K562 (cell line): ENCODE data around the gene GPR157. TPM values are rescaled to one million over a fixed set of nuclear protein-coding genes. Genes with fewer than 3 reads are reported as not detected.

Source experiments
- ATAC-seq: fragments of 200-7000 bp; cut with Tn5 transposase; 3 replicates; pipeline ENCODE4 v1.9.1; 2020; ENCODE audit warnings: moderate library complexity
- BruUV-seq: library from RNA; stranded (reverse); fragments of 400-500 nt; replicated peaks from 2 replicates; lab custom pipeline; 2021; lab: Mats Ljungman, UMichigan
- CTCF ChIA-PET: fragments of 300-600 bp; formaldehyde crosslinking; extraction: SDS; loops from one replicate; lab custom pipeline; 2021; ENCODE audit warnings: low intra/inter-chr PET ratio; lab: Yijun Ruan, JAX
- POLR2A ChIA-PET: fragments of 300-600, 350-650 bp; sonication (Branson Sonifier 250); formaldehyde crosslinking; extraction: SDS; loops from one replicate; lab custom pipeline; 2021; ENCODE audit warnings: antibody characterized with exemption, inconsistent platforms; lab: Yijun Ruan, JAX
- DNase-seq, 4 experiments: peaks; one replicate each; pipeline versions ENCODE4 v3.0.0 to v3.0.0-alpha.2; 2011 to 2018; ENCODE audit warnings: low spot score in 3 of 4, mixed read lengths in 3 of 4; ENCODE audit errors: extremely low read depth in 1 of 4
- FAIRE-seq: peaks from 2 replicates; lab custom pipeline; 2011; peaks lifted over from hg19 to GRCh38; lab: Jason Lieb, UNC
- H2AFZ ChIP-seq: 2 replicates; pipeline ENCODE4 v1.6.0; 2011; ENCODE audit warnings: low read depth, low read length, control low read depth, inconsistent platforms
- H3K27ac ChIP-seq: fragments of 200-600 bp; 3 replicates; pipeline ENCODE4 v1.8.0; 2011; ENCODE audit warnings: low read depth, mild to moderate bottlenecking, control low read depth, inconsistent platforms, low read length, moderate library complexity, mixed read lengths; ENCODE audit errors: extremely low read depth
- H3K27me3 ChIP-seq, 2 experiments: fragments of 300-600 bp in 1 of 2; 2 replicates in 1 of 2; 3 replicates in 1 of 2; pipeline versions ENCODE4 v1.6.0 to v1.8.0; 2011; ENCODE audit warnings: inconsistent platforms in 2 of 2, low read length in 2 of 2, mild to moderate bottlenecking in 1 of 2, mixed read lengths in 1 of 2, moderate library complexity in 1 of 2; ENCODE audit not compliant: control insufficient read depth in 2 of 2, insufficient read depth in 2 of 2
- H3K36me3 ChIP-seq: fragments of 300-600 bp; 3 replicates; pipeline ENCODE4 v1.8.0; 2011; ENCODE audit warnings: mild to moderate bottlenecking, low read length, inconsistent platforms; ENCODE audit not compliant: control insufficient read depth, insufficient read depth
- H3K4me1 ChIP-seq, 2 experiments: fragments of 200-600 bp in 1 of 2; replicated peaks in 1 of 2; 2 replicates in 1 of 2; 3 replicates in 1 of 2; pipeline versions ENCODE4 v1.5.1 to v1.8.0; 2011; ENCODE audit warnings: inconsistent platforms in 2 of 2, low read length in 2 of 2, mild to moderate bottlenecking in 1 of 2, mixed read lengths in 1 of 2, moderate library complexity in 1 of 2; ENCODE audit not compliant: control insufficient read depth in 2 of 2, insufficient read depth in 2 of 2
- H3K4me2 ChIP-seq: 2 replicates; pipeline ENCODE4 v1.6.1; 2011; ENCODE audit warnings: low read length, control low read depth, inconsistent platforms, mixed read lengths; ENCODE audit not compliant: insufficient read depth
- H3K4me3 ChIP-seq: fragments of 200-600 bp; sonication (generic), shearing (Covaris generic); 2 replicates; pipeline ENCODE4 v1.5.1; 2016; ENCODE audit warnings: control low read depth, inconsistent platforms
- H3K79me2 ChIP-seq: fragments of 200-600 bp; 3 replicates; pipeline ENCODE4 v1.8.0; 2011; ENCODE audit warnings: low read length, inconsistent platforms; ENCODE audit not compliant: control insufficient read depth, insufficient read depth
- H3K9ac ChIP-seq, 2 experiments: 2 replicates each; pipeline versions ENCODE4 v1.6.0 to v1.6.1; 2011; ENCODE audit warnings: low read depth in 2 of 2, low read length in 2 of 2, control low read depth in 1 of 2, inconsistent platforms in 1 of 2, mild to moderate bottlenecking in 1 of 2, mixed read lengths in 1 of 2; ENCODE audit not compliant: insufficient read depth in 1 of 2
- H3K9me1 ChIP-seq: one replicate; pipeline ENCODE4 v1.6.0; 2011; ENCODE audit warnings: inconsistent platforms, mild to moderate bottlenecking, low read length, moderate library complexity; ENCODE audit not compliant: control insufficient read depth, insufficient read depth
- H3K9me3 ChIP-seq: replicated peaks from 2 replicates; pipeline ENCODE4 v1.5.1; 2011; ENCODE audit warnings: low read depth, low read length, inconsistent platforms; ENCODE audit not compliant: control insufficient read depth, insufficient read depth
- H4K20me1 ChIP-seq: replicated peaks from 2 replicates; pipeline ENCODE4 v1.6.1; 2011; ENCODE audit warnings: low read length, inconsistent platforms, mixed read lengths; ENCODE audit not compliant: control insufficient read depth, insufficient read depth
- CBX3 ChIP-seq, 2 experiments: IDR thresholded peaks; 1 replicate in 1 of 2; 2 replicates in 1 of 2; pipeline ENCODE4 v1.6.1; 2012; ENCODE audit warnings: inconsistent platforms in 2 of 2, low read length in 2 of 2, borderline replicate concordance in 1 of 2, control low read depth in 1 of 2
- ILF3 ChIP-seq: fragments of 450-650 bp; IDR thresholded peaks from 2 replicates; pipeline ENCODE4 v1.6.1; 2018; ENCODE audit warnings: antibody characterized with exemption, mild to moderate bottlenecking, moderate library complexity, borderline replicate concordance
- SIX5 ChIP-seq, 2 experiments: IDR thresholded peaks; 2 replicates each; pipeline ENCODE4 v1.6.1; 2011; ENCODE audit warnings: low read length in 2 of 2, borderline replicate concordance in 1 of 2, low read depth in 1 of 2, mild to moderate bottlenecking in 1 of 2, moderate library complexity in 1 of 2; ENCODE audit not compliant: insufficient read depth in 1 of 2
- XRCC5 ChIP-seq: fragments of 200-400 bp; formaldehyde crosslinking; IDR thresholded peaks from 2 replicates; pipeline ENCODE4 v1.6.1; 2017; ENCODE audit warnings: low read depth, mild to moderate bottlenecking, low read length
- ZNF146 ChIP-seq: IDR thresholded peaks from one replicate; pipeline ENCODE4 v1.6.1; 2018; ENCODE audit warnings: missing compliant biosample characterization; ENCODE audit not compliant: unreplicated experiment
- ZNF197 ChIP-seq: fragments of 200-800 bp; sonication (Bioruptor generic); IDR thresholded peaks from 2 replicates; pipeline ENCODE4 v1.6.1; 2016; ENCODE audit warnings: low read depth, missing genetic modification characterization, missing compliant biosample characterization
- WGBS: fragments of 100-300 bp; shearing (Covaris generic); methylation state at CpG from one replicate; pipeline ENCODE4 v1.1.6; 2016; ENCODE audit warnings: low coverage, mixed read lengths; ENCODE audit not compliant: insufficient coverage; ENCODE audit errors: missing lambda C conversion rate; 5-methylcytosine and 5-hydroxymethylcytosine counted together
- in situ Hi-C: fragments of 300-500 bp; cut with MboI; formaldehyde crosslinking; loops from 4 replicates; pipeline ENCODE4 v1.15.0; 2018; ENCODE audit warnings: inconsistent platforms, mixed read lengths
- intact Hi-C: fragments of 100-400 bp; cut with micrococcal nuclease; formaldehyde crosslinking; loops from 2 replicates; pipeline ENCODE4 v1.14.2; 2022
- polyA plus RNA-seq, 8 experiments: library from polyadenylated mRNA; depleted of rRNA in 4 of 8; stranded (reverse) in 5 of 8; unstranded in 3 of 8; fragments of >200 nt; fragmentation: Nextera tagmentation in 2 of 8; fragmentation: Illumina TruSeq in 1 of 8; extraction: Ambion mirVana in 2 of 8; extraction: Trizol in 1 of 8; gene quantifications; 2 replicates each; pipeline versions ENCODE4 v1.2.1 to v1.2.3, GENCODE V29; 2011 to 2014; ENCODE audit warnings: inconsistent platforms in 1 of 8, missing spikeins in 1 of 8
- total RNA-seq, 7 experiments: library from RNA; depleted of rRNA in 6 of 7; stranded (reverse); fragments of >200 nt in 6 of 7; fragmentation: Illumina TruSeq in 2 of 7; extraction: Trizol in 2 of 7; gene quantifications; 2 replicates each; pipeline versions ENCODE4 v1.2.1 to v1.2.3, GENCODE V29; 2011 to 2021; ENCODE audit warnings: low replicate concordance in 1 of 7
- TF ChIP-seq, protein P1 (sequence below): IDR thresholded peaks from 3 replicates; pipeline ENCODE4 v1.6.1; 2011; ENCODE audit warnings: borderline replicate concordance, mild to moderate bottlenecking; ENCODE audit not compliant: insufficient read length, insufficient read depth

The GPR157 gene
- total and polyA plus RNA-seq, 9 of the 15 experiments (the other 6 are each of a cell fraction or from before 2014, with no cell fraction given), result 0.01 to 0.18 (median 0.04) TPM; not detected in 4

DNA sequence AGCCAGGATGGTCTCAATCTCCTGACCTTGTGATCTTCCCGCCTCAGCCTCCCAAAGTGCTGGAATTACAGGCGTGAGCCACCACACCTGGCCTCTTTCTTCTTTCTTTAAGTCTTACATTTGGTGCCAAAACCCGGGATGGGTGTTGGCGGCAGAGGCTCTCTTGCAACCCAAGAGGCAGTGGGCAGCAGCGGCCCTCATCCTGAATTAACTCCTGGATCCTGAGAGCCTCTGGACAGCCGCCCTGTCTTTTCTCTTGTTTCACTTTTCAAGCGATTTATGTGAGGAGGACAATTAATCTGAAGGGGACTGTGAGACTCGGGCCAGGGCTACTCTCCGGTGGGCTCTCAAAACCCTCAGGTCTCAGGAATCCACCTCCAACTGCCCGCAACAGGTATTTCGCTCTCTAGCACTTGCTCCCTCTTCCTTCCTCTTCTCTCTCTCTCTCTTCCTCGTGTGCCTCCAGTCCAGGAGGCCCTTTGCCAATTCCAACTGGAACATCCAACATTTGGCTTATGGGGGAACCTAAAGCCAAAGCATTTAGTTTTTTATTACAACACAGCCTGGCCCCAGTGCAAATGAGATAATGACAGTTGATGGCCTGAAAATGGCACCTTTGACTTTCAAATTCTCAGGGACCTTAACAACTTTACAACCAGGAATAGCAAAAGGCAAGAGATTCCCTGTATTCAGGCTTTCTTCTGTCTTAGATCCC, 41.3 kb downstream of the GPR157 start (continued):
- TF ChIP-seq, protein P1, sequence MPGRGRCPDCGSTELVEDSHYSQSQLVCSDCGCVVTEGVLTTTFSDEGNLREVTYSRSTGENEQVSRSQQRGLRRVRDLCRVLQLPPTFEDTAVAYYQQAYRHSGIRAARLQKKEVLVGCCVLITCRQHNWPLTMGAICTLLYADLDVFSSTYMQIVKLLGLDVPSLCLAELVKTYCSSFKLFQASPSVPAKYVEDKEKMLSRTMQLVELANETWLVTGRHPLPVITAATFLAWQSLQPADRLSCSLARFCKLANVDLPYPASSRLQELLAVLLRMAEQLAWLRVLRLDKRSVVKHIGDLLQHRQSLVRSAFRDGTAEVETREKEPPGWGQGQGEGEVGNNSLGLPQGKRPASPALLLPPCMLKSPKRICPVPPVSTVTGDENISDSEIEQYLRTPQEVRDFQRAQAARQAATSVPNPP, result no peak
- TF ChIP-seq ILF3, result no peak
- TF ChIP-seq, all 486 proteins: peak for 0

DNA sequence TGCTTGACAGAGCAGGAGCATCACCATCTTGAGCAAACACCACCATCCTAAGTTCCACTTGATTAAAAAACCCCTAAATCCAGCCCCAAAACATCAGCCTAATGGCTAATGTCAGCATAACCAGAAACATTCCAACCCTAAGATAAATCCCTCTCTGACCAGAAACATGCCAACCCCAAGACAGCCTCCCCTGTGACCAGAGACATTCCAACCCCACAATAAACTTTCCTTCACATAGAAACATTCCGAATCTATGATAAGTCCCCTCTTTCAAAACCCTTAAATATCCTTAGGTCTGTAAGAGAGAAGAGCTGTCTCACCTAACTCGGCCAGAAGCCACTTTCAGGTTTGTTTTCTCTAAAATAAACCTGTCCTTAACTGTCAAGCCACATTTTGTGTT, 42.1 kb downstream of the GPR157 start:
- no peaks in the 10 kb centered on the region for H3K79me2 ChIP-seq
- H4K20me1 ChIP-seq, result no peaks in the 10 kb centered on the region
- 0% methylated on average over 2 of the region's 2 CpGs for WGBS
- H3K4me1 ChIP-seq, result no peaks in the 10 kb centered on the region
- FAIRE-seq (no peak), DNase-seq (no peak), ATAC-seq (no peak)
- ChIA-PET CTCF (no interaction called here), POLR2A (interaction anchor here (1.0 kb wide), 1 partner anchor 15 kb away, joined by 3 read pairs; no protein-coding TSS in a partner anchor)
- no TSS peak for BruUV-seq
- in situ Hi-C loops (no loop called here), intact Hi-C loops (no loop called here)
- TF ChIP-seq ZNF146 (no peak), ZNF197 (no peak), SIX5 (IDR thresholded peaks at IDR 0.05; ENCODE audit: borderline replicate concordance in 1 of 2, insufficient read depth in 1 of 2, low read depth in 1 of 2, low read length in 2 of 2) (no peak), CBX3 (IDR thresholded peaks at IDR 0.05; ENCODE audit: borderline replicate concordance in 1 of 2, low read length in 2 of 2) (no peak), XRCC5 (no peak)
- H3K4me2 ChIP-seq, result no peak overlapping the region
- H3K9ac ChIP-seq, result no peak overlapping the region
- no peak overlapping the region for H3K27ac ChIP-seq
- H3K27me3 ChIP-seq, result peaks cover 60 to 67% of the 10 kb centered on the region in 2 experiments; a peak in 4 of 5 replicates
- H2AFZ ChIP-seq, result no peak overlapping the region
- H3K36me3 ChIP-seq, result no peaks in the 10 kb centered on the region
- H3K9me1 ChIP-seq, result no peaks in the 10 kb centered on the region
- no peak overlapping the region for H3K4me3 ChIP-seq
- no peaks in the 10 kb centered on the region for H3K9me3 ChIP-seq
